ENCODE measurements around the gene ZFYVE27. TPM values are rescaled to one million over a fixed set of nuclear protein-coding genes. Genes with fewer than 3 reads are reported as not detected.

Gene ZFYVE27
- polyA plus RNA-seq, 1 donor from 2014 or later: 135 TPM

DNA sequence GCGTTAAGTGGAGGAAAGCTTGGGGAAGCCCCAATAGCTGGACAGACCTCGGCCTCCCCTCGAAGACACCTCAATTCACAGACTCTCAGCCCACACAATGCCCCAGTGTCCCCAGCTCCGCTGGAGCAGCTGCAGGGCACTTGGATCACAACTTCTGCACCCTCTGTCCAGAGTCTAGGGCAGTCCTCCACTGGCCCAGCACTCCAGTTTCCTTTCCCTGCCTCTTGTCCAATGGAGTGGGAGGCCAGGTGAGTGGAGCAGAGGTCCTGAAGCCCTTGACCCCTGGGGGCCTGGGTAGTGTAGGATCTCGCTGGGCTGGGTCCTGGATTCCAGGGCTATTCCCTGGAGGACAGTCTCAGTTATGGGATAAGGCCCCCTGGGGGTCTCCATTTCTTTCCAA is 23.0 kb downstream of the ZFYVE27 start:
- Histone ChIP-seq H3K27ac (ENCODE audit: low read length) (no peak overlapping the region), H3K4me2 (ENCODE audit: low read length) (no peak overlapping the region), H3K27me3 (ENCODE audit: insufficient read depth, low read depth, low read length) (no peaks in the 10 kb centered on the region), H2AFZ (ENCODE audit: low read depth, low read length) (no peak overlapping the region), H3F3A (ENCODE audit: insufficient read depth, low read length, poor library complexity, severe bottlenecking) (no peaks in the 10 kb centered on the region), H3K9me2 (ENCODE audit: insufficient read depth, low read length) (no peaks in the 10 kb centered on the region), H3K9ac (ENCODE audit: low read length) (no peak overlapping the region), H3K79me2 (replicated peaks; ENCODE audit: insufficient read depth, low read length) (no peaks in the 10 kb centered on the region), H3K4me3 (ENCODE audit: low read length) (no peak overlapping the region), H3K36me3 (ENCODE audit: insufficient read depth, low read length) (peaks cover 4% of the 10 kb centered on the region), H4K20me1 (ENCODE audit: insufficient read depth) (no peaks in the 10 kb centered on the region), H3K9me3 (ENCODE audit: low read length) (no peaks in the 10 kb centered on the region)
- TF ChIP-seq RAD21 (conservative IDR thresholded peaks at IDR 0.05) (no peak), CTCF (IDR thresholded peaks at IDR 0.05; ENCODE audit: poor library complexity, severe bottlenecking) (no peak), SMC3 (conservative IDR thresholded peaks at IDR 0.05; ENCODE audit: poor library complexity) (no peak), TAF1 (IDR thresholded peaks at IDR 0.05; ENCODE audit: low read depth) (no peak), MXI1 (conservative IDR thresholded peaks at IDR 0.05; ENCODE audit: poor library complexity, severe bottlenecking) (no peak), POLR2AphosphoS5 (IDR thresholded peaks at IDR 0.05) (no peak), EP300 (conservative IDR thresholded peaks at IDR 0.05; ENCODE audit: poor library complexity, severe bottlenecking) (no peak), EZH2 (IDR thresholded peaks at IDR 0.05; ENCODE audit: borderline replicate concordance, insufficient read depth, low read length, poor library complexity, severe bottlenecking) (no peak)
- TF ChIP-seq, protein P1, sequence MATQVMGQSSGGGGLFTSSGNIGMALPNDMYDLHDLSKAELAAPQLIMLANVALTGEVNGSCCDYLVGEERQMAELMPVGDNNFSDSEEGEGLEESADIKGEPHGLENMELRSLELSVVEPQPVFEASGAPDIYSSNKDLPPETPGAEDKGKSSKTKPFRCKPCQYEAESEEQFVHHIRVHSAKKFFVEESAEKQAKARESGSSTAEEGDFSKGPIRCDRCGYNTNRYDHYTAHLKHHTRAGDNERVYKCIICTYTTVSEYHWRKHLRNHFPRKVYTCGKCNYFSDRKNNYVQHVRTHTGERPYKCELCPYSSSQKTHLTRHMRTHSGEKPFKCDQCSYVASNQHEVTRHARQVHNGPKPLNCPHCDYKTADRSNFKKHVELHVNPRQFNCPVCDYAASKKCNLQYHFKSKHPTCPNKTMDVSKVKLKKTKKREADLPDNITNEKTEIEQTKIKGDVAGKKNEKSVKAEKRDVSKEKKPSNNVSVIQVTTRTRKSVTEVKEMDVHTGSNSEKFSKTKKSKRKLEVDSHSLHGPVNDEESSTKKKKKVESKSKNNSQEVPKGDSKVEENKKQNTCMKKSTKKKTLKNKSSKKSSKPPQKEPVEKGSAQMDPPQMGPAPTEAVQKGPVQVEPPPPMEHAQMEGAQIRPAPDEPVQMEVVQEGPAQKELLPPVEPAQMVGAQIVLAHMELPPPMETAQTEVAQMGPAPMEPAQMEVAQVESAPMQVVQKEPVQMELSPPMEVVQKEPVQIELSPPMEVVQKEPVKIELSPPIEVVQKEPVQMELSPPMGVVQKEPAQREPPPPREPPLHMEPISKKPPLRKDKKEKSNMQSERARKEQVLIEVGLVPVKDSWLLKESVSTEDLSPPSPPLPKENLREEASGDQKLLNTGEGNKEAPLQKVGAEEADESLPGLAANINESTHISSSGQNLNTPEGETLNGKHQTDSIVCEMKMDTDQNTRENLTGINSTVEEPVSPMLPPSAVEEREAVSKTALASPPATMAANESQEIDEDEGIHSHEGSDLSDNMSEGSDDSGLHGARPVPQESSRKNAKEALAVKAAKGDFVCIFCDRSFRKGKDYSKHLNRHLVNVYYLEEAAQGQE (IDR thresholded peaks at IDR 0.05; ENCODE audit: borderline replicate concordance): no peak

- Histone ChIP-seq H3K36me3 (ENCODE audit: insufficient read depth, low read length) (no peaks in the 10 kb centered on the region), H3K9me2 (ENCODE audit: insufficient read depth, low read length) (no peaks in the 10 kb centered on the region), H3K27ac (ENCODE audit: low read length) (no peak overlapping the region), H3K79me2 (replicated peaks; ENCODE audit: insufficient read depth, low read length) (no peaks in the 10 kb centered on the region), H2AFZ (ENCODE audit: low read depth, low read length) (no peak overlapping the region), H3K4me2 (ENCODE audit: low read length) (no peak overlapping the region), H3K9me3 (ENCODE audit: low read length) (no peaks in the 10 kb centered on the region), H3K9ac (ENCODE audit: low read length) (no peak overlapping the region), H4K20me1 (ENCODE audit: insufficient read depth) (no peaks in the 10 kb centered on the region), H3K27me3 (ENCODE audit: insufficient read depth, low read depth, low read length) (no peaks in the 10 kb centered on the region), H3F3A (ENCODE audit: insufficient read depth, low read length, poor library complexity, severe bottlenecking) (no peaks in the 10 kb centered on the region), H3K4me3 (ENCODE audit: low read length) (no peak overlapping the region)
- TF ChIP-seq MXI1 (conservative IDR thresholded peaks at IDR 0.05; ENCODE audit: poor library complexity, severe bottlenecking) (no peak), RAD21 (conservative IDR thresholded peaks at IDR 0.05) (no peak), POLR2AphosphoS5 (IDR thresholded peaks at IDR 0.05) (no peak), CTCF (IDR thresholded peaks at IDR 0.05; ENCODE audit: poor library complexity, severe bottlenecking) (no peak), TAF1 (IDR thresholded peaks at IDR 0.05; ENCODE audit: low read depth) (no peak), EP300 (conservative IDR thresholded peaks at IDR 0.05; ENCODE audit: poor library complexity, severe bottlenecking) (no peak), SMC3 (conservative IDR thresholded peaks at IDR 0.05; ENCODE audit: poor library complexity) (no peak), EZH2 (IDR thresholded peaks at IDR 0.05; ENCODE audit: borderline replicate concordance, insufficient read depth, low read length, poor library complexity, severe bottlenecking) (no peak)
- TF ChIP-seq, protein P1 (IDR thresholded peaks at IDR 0.05; ENCODE audit: borderline replicate concordance): no peak
Observed at GRCh38 chr10:97760461-97761257, 23.7 kb downstream of the ZFYVE27 start.

Data from neural cell (in vitro differentiated cells).